Neural cell (in vitro differentiated cells): ENCODE data around the gene MLIP.

Experiments used
- CTCF ChIP-seq: fragments of 450-650 bp; IDR thresholded peaks from 2 replicates; pipeline ENCODE4 v1.5.1; 2014; ENCODE audit warnings: antibody characterized with exemption, mild to moderate bottlenecking, moderate library complexity; ENCODE audit not compliant: poor library complexity, severe bottlenecking
- EZH2 ChIP-seq: fragments of 200-600, 300-800 bp; shearing (Covaris generic), sonication (generic); IDR thresholded peaks from 2 replicates; pipeline ENCODE4 v1.6.1; 2014; ENCODE audit warnings: antibody characterized with exemption, low read length, borderline replicate concordance, mild to moderate bottlenecking; ENCODE audit not compliant: insufficient read depth, poor library complexity, severe bottlenecking
- MXI1 ChIP-seq: fragments of 450-650 bp; conservative IDR thresholded peaks from 2 replicates; pipeline ENCODE4 v1.6.1; 2014; ENCODE audit warnings: antibody characterized with exemption, mild to moderate bottlenecking; ENCODE audit not compliant: poor library complexity, severe bottlenecking
- POLR2AphosphoS5 ChIP-seq: IDR thresholded peaks from 2 replicates; pipeline ENCODE4 v1.6.1; 2012
- TAF1 ChIP-seq: IDR thresholded peaks from 2 replicates; pipeline ENCODE4 v1.6.1; 2012; ENCODE audit warnings: low read depth

DNA sequence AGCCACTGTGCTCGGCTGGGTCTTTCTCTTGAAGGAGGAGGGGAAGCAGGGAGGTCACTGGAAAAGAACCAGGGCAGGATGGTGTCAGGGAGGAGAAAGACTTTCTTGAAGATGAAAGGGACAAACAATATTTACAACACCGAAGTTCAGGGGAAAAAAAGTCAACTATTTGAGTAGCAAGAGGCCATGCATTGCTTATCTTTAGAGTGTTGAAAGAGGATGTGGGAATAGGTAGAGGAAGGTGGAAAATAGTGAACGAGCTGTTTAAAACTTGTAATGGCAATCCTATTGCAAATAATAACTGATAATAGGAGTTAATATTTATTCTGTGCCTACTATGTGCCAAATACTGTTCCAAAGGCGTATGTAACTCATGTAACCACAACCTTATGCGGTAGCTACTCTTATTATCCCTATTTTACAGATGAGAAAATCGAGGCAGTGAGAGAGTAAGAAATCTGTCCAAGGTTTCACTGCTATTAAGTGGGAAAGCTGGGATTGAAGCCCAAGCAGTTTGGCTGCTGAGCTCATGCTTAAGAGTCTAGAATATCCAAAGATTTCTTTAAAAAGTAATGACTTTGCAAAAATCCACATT, 12.7 kb upstream of the MLIP start:
- TF ChIP-seq CTCF, result no peak
- TF ChIP-seq POLR2AphosphoS5, result no peak
- TF ChIP-seq EZH2, result no peak
- TF ChIP-seq TAF1, result no peak
- TF ChIP-seq MXI1, result no peak
